ENCODE results near the gene TAB3.

TAB3 gene

DNA sequence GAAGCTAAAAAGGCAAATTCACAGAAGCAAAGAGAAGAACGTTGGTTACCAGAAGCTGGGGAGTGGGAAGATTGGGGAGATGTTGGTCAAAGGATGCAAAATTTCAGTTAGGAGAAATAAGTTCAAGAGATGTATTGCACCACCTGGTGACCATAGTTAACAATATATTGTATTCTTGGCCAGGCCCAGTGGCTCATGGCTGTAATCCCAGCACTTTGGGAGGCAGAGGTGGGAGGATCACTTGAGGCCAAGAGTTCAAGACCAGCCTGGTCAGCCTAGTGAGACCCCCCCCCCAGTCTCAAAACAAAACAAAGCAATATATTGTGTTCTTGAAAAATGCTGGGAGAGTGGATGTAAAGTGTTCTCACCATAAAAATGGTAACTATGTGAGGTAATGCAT, 67.9 kb downstream of the TAB3 start:
- H3K4me1 ChIP-seq, result no peaks in the 10 kb centered on the region
- no peaks in the 10 kb centered on the region for H3K27me3 ChIP-seq
- H3K4me3 ChIP-seq, result no peak overlapping the region
- H3K27ac ChIP-seq, result no peak overlapping the region
- no peak for DNase-seq
- H3K9me3 ChIP-seq, result no peaks in the 10 kb centered on the region
- TF ChIP-seq, protein P1, sequence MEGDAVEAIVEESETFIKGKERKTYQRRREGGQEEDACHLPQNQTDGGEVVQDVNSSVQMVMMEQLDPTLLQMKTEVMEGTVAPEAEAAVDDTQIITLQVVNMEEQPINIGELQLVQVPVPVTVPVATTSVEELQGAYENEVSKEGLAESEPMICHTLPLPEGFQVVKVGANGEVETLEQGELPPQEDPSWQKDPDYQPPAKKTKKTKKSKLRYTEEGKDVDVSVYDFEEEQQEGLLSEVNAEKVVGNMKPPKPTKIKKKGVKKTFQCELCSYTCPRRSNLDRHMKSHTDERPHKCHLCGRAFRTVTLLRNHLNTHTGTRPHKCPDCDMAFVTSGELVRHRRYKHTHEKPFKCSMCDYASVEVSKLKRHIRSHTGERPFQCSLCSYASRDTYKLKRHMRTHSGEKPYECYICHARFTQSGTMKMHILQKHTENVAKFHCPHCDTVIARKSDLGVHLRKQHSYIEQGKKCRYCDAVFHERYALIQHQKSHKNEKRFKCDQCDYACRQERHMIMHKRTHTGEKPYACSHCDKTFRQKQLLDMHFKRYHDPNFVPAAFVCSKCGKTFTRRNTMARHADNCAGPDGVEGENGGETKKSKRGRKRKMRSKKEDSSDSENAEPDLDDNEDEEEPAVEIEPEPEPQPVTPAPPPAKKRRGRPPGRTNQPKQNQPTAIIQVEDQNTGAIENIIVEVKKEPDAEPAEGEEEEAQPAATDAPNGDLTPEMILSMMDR (IDR thresholded peaks at IDR 0.05), result no peak
- H3K36me3 ChIP-seq, result no peaks in the 10 kb centered on the region
- intact Hi-C loops (cut with DNase I; ENCODE audit: low total_unique reads), result no loop called here

DNA sequence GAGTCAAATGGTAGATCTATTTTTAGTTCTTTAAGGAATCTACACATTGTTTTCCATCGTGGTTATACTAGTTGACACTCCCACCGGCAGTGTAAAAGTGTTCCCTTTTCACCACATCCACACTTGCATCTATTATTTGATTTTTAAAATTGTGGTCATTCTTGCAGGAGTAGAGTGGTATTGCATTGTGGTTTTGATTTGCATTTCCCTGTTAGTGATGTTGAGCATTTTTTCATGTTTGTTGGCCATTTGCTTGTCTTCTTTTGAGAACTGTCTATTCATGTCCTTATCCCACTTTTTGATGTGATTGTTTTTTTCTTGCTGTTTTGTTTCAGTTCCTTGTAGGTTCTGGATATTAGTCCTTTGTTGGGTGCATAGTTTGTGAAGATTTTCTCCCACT, 70.0 kb downstream of the TAB3 start:
- Histone ChIP-seq H3K9me3 (no peaks in the 10 kb centered on the region), H3K4me1 (no peaks in the 10 kb centered on the region), H3K27me3 (no peaks in the 10 kb centered on the region), H3K27ac (no peak overlapping the region), H3K4me3 (no peak overlapping the region), H3K36me3 (no peaks in the 10 kb centered on the region)
- TF ChIP-seq, protein P1 (IDR thresholded peaks at IDR 0.05), result no peak
- intact Hi-C loops (cut with DNase I; ENCODE audit: low total_unique reads), result no loop called here
- no peak for DNase-seq

DNA sequence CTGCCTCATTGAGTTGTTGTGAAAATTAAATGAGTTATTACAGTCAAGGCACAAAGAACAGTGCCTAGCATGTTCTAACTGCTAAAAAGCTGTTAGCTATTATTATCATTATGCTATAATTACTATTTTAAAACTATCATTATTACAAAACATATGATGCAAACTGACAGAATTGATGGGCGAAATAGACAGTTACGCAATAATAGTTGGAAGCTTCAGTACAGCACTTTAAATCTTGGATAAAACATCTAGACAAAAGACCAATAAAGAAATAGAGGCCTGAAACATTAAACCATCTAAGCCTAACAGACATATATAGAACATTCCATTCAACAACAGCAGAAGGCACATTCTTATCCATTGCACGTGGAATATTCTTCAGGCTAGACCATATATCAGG, 73.0 kb downstream of the TAB3 start:
- H3K4me1 ChIP-seq, result no peaks in the 10 kb centered on the region
- intact Hi-C loops (cut with DNase I; ENCODE audit: low total_unique reads), result no loop called here
- H3K27me3 ChIP-seq, result no peaks in the 10 kb centered on the region
- no peak for DNase-seq
- no peaks in the 10 kb centered on the region for H3K9me3 ChIP-seq
- no peak overlapping the region for H3K27ac ChIP-seq
- H3K4me3 ChIP-seq, result no peak overlapping the region
- TF ChIP-seq, protein P1 (IDR thresholded peaks at IDR 0.05), result no peak
- no peaks in the 10 kb centered on the region for H3K36me3 ChIP-seq

DNA sequence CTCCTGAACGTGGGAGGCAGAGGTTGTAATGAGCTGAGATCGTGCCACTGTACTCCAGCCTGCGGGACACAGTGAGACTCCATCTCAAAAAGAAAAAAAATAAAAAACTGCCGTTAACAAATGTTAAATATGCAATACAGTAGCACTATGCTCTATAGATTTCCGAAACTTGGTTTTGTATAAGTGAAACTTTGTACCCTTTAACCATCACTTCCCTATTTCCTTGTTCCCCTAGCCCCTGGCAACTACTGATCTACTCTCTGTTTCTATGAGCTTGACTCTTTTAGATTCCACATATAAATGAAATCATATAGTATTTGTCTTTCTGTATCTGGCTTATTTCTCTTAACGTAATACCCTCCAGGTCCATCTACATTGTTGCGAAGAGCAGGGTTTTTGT, 74.1 kb downstream of the TAB3 start:
- TF ChIP-seq, protein P1 (IDR thresholded peaks at IDR 0.05), result no peak
- DNase-seq, result no peak
- no peaks in the 10 kb centered on the region for H3K27me3 ChIP-seq
- H3K4me3 ChIP-seq, result no peak overlapping the region
- no peaks in the 10 kb centered on the region for H3K4me1 ChIP-seq
- H3K9me3 ChIP-seq, result no peaks in the 10 kb centered on the region
- intact Hi-C loops (cut with DNase I; ENCODE audit: low total_unique reads), result no loop called here
- no peak overlapping the region for H3K27ac ChIP-seq
- no peaks in the 10 kb centered on the region for H3K36me3 ChIP-seq

DNA sequence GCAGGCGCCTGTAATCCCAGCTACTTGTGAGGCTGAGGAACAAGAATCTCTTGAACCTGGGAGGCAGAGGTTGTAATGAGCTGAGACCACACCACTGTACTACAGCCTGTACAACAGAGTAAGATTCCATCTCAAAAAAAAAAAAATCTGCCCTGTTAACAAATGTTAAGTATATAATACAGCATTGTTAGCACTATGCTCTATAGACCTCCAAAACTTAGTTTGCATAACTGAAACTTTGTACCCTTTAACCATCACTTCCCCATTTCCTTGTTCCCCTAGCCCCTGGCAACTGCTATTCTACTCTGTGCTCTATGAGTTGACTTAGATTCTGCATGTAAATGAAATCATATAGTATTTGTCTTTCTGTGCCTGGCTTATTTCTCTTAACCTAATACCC, 76.7 kb downstream of the TAB3 start:
- Histone ChIP-seq H3K4me1 (no peaks in the 10 kb centered on the region), H3K36me3 (no peaks in the 10 kb centered on the region), H3K9me3 (no peaks in the 10 kb centered on the region), H3K27me3 (no peaks in the 10 kb centered on the region), H3K27ac (no peak overlapping the region), H3K4me3 (no peak overlapping the region)
- intact Hi-C loops (cut with DNase I; ENCODE audit: low total_unique reads), result no loop called here
- TF ChIP-seq, protein P1 (IDR thresholded peaks at IDR 0.05), result no peak
- no peak for DNase-seq

GRCh38 chrX:30806187-30806728, 82.8 kb downstream of the TAB3 start:
- H3K4me1 ChIP-seq, result no peaks in the 10 kb centered on the region
- intact Hi-C loops (cut with DNase I; ENCODE audit: low total_unique reads), result no loop called here
- H3K4me3 ChIP-seq, result no peak overlapping the region
- H3K27me3 ChIP-seq, result no peaks in the 10 kb centered on the region
- DNase-seq, result no peak
- no peaks in the 10 kb centered on the region for H3K36me3 ChIP-seq
- no peak overlapping the region for H3K27ac ChIP-seq
- no peaks in the 10 kb centered on the region for H3K9me3 ChIP-seq
- TF ChIP-seq, protein P1 (IDR thresholded peaks at IDR 0.05), result no peak
